ENCODE results near the gene MAGI1. TPM values are rescaled to one million over a fixed set of nuclear protein-coding genes. Genes with fewer than 3 reads are reported as not detected.

The MAGI1 gene
- total RNA-seq, 1 experiment from 2014 or later = 38.6 TPM

DNA sequence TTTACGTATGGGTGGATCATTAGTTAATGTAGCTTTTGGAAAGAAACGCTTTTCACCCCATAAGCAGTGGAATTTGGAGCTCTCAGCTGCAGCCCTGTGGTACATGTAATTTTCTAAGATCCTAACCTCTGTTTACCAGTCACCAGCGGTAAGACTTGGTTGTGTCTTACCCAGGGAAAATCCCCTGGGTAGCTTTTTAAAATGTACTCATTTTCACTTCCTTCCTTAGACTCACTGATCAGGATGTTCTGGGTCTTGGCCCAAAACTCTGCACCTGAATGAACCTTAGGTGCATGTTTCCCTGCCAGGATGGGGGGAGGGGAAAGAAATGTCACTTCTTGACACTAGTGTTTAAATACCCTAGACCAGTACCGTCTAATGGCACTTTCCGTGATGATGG is 605.2 kb downstream of the MAGI1 start (continued):
- TF ChIP-seq, protein P1, sequence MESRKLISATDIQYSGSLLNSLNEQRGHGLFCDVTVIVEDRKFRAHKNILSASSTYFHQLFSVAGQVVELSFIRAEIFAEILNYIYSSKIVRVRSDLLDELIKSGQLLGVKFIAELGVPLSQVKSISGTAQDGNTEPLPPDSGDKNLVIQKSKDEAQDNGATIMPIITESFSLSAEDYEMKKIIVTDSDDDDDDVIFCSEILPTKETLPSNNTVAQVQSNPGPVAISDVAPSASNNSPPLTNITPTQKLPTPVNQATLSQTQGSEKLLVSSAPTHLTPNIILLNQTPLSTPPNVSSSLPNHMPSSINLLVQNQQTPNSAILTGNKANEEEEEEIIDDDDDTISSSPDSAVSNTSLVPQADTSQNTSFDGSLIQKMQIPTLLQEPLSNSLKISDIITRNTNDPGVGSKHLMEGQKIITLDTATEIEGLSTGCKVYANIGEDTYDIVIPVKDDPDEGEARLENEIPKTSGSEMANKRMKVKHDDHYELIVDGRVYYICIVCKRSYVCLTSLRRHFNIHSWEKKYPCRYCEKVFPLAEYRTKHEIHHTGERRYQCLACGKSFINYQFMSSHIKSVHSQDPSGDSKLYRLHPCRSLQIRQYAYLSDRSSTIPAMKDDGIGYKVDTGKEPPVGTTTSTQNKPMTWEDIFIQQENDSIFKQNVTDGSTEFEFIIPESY (IDR thresholded peaks at IDR 0.05; ENCODE audit: extremely low read depth, insufficient replicate concordance, low read length) = no peak
- TF ChIP-seq POLR2AphosphoS5 (IDR thresholded peaks at IDR 0.05; ENCODE audit: low read depth, low read length) = no peak
- no peak for TF ChIP-seq EGR1 (IDR thresholded peaks at IDR 0.05; ENCODE audit: low read depth)
- no peak for TF ChIP-seq SP1 (IDR thresholded peaks at IDR 0.05; ENCODE audit: low read depth)

DNA sequence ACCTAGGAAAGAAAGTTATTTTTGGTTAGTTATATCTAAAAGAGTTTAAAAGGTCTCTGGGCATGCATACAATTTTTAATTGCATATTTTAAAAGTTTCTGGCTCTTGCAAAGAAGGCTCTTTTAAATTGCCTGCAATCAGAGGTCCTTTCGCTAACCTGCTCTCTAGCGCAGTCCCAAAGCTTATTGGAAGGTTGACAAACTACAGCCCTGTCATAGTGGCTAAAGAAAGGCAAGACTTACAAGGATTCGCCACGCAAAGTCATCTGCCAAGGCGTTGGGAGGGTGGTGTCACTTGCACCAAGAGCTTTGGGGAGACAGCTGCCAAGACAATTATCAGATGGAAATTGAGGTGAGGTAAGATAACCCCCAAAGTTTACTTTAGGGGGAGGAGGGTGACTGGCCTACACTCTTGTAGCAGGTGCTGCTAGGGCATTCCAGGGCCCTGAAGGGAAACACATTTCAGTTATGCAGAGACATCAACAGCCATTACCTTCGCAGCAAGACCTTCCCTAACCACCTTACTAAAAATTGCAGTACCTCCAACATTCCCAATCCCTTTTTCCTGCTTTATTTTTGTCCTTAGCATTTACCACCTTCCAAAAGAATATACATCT is 606.2 kb downstream of the MAGI1 start:
- H3K79me2 ChIP-seq (ENCODE audit: insufficient read depth, low read length) = no peaks in the 10 kb centered on the region
- no peaks in the 10 kb centered on the region for H3K4me1 ChIP-seq (ENCODE audit: control insufficient read depth in 1 of 2, insufficient read depth in 2 of 2, low read length in 2 of 2)
- no TSS peak for BruUV-seq (replicated peaks)
- H3K9me3 ChIP-seq (ENCODE audit: control insufficient read depth in 1 of 2, insufficient read depth in 1 of 2, low read depth in 1 of 2, low read length in 2 of 2) = no peaks in the 10 kb centered on the region
- H3K27ac ChIP-seq (ENCODE audit: low read depth, low read length) = no peak overlapping the region
- ATAC-seq = no peak
- H2AFZ ChIP-seq (ENCODE audit: low read depth, low read length, poor library complexity, severe bottlenecking) = no peak overlapping the region
- ChIA-PET CTCF (no interaction called here), RAD21 (ENCODE audit: low non-redundant PET in 1 of 2, low total read pairs in 2 of 2, uncharacterized antibody in 2 of 2, unreplicated experiment in 2 of 2) (no interaction called here), POLR2A (no interaction called here)
- H3K4me2 ChIP-seq (ENCODE audit: low read length) = no peak overlapping the region
- intact Hi-C loops (cut with micrococcal nuclease) = no loop called here
- H3K9me2 ChIP-seq (ENCODE audit: insufficient read depth) = no peaks in the 10 kb centered on the region
- H4K20me1 ChIP-seq (ENCODE audit: insufficient read depth) = no peaks in the 10 kb centered on the region
- peaks cover 4 to 14% of the 10 kb centered on the region in 2 experiments; a peak in 2 of 4 replicates for H3K36me3 ChIP-seq (ENCODE audit: control insufficient read depth in 1 of 2, insufficient read depth in 2 of 2, low read length in 2 of 2)
- TF ChIP-seq EZH2 (IDR thresholded peaks at IDR 0.05) (no peak), TCF7L2 (IDR thresholded peaks at IDR 0.05; ENCODE audit: borderline replicate concordance, extremely low read depth, insufficient read depth, insufficient read length) (no peak), FOSL1 (IDR thresholded peaks at IDR 0.05; ENCODE audit: low read depth) (no peak), JUND (IDR thresholded peaks at IDR 0.05) (no peak), ELF1 (IDR thresholded peaks at IDR 0.05; ENCODE audit: borderline replicate concordance, low read depth) (no peak), SRF (IDR thresholded peaks at IDR 0.05; ENCODE audit: low read depth) (no peak), EZH2phosphoT487 (IDR thresholded peaks at IDR 0.05; ENCODE audit: borderline replicate concordance) (no peak), CEBPB (IDR thresholded peaks at IDR 0.05; ENCODE audit: low read depth) (no peak), EGR1 (IDR thresholded peaks at IDR 0.05; ENCODE audit: low read depth) (no peak), RAD21 (IDR thresholded peaks at IDR 0.05; ENCODE audit: low read depth) (no peak), POLR2A (IDR thresholded peaks at IDR 0.05; ENCODE audit: borderline replicate concordance, extremely low read depth, insufficient read depth, insufficient read length) (no peak), POLR2AphosphoS5 (IDR thresholded peaks at IDR 0.05; ENCODE audit: low read depth, low read length) (no peak), YY1 (IDR thresholded peaks at IDR 0.05; ENCODE audit: extremely low read depth, insufficient replicate concordance, low read depth, low read length) (no peak)
- TF ChIP-seq, protein P2, sequence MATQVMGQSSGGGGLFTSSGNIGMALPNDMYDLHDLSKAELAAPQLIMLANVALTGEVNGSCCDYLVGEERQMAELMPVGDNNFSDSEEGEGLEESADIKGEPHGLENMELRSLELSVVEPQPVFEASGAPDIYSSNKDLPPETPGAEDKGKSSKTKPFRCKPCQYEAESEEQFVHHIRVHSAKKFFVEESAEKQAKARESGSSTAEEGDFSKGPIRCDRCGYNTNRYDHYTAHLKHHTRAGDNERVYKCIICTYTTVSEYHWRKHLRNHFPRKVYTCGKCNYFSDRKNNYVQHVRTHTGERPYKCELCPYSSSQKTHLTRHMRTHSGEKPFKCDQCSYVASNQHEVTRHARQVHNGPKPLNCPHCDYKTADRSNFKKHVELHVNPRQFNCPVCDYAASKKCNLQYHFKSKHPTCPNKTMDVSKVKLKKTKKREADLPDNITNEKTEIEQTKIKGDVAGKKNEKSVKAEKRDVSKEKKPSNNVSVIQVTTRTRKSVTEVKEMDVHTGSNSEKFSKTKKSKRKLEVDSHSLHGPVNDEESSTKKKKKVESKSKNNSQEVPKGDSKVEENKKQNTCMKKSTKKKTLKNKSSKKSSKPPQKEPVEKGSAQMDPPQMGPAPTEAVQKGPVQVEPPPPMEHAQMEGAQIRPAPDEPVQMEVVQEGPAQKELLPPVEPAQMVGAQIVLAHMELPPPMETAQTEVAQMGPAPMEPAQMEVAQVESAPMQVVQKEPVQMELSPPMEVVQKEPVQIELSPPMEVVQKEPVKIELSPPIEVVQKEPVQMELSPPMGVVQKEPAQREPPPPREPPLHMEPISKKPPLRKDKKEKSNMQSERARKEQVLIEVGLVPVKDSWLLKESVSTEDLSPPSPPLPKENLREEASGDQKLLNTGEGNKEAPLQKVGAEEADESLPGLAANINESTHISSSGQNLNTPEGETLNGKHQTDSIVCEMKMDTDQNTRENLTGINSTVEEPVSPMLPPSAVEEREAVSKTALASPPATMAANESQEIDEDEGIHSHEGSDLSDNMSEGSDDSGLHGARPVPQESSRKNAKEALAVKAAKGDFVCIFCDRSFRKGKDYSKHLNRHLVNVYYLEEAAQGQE (IDR thresholded peaks at IDR 0.05; ENCODE audit: low read depth) = no peak
- TF ChIP-seq, protein P3, sequence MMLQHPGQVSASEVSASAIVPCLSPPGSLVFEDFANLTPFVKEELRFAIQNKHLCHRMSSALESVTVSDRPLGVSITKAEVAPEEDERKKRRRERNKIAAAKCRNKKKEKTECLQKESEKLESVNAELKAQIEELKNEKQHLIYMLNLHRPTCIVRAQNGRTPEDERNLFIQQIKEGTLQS (IDR thresholded peaks at IDR 0.05) = no peak
- TF ChIP-seq, protein P4, sequence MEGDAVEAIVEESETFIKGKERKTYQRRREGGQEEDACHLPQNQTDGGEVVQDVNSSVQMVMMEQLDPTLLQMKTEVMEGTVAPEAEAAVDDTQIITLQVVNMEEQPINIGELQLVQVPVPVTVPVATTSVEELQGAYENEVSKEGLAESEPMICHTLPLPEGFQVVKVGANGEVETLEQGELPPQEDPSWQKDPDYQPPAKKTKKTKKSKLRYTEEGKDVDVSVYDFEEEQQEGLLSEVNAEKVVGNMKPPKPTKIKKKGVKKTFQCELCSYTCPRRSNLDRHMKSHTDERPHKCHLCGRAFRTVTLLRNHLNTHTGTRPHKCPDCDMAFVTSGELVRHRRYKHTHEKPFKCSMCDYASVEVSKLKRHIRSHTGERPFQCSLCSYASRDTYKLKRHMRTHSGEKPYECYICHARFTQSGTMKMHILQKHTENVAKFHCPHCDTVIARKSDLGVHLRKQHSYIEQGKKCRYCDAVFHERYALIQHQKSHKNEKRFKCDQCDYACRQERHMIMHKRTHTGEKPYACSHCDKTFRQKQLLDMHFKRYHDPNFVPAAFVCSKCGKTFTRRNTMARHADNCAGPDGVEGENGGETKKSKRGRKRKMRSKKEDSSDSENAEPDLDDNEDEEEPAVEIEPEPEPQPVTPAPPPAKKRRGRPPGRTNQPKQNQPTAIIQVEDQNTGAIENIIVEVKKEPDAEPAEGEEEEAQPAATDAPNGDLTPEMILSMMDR (IDR thresholded peaks at IDR 0.05 in 2 of 3, conservative IDR thresholded peaks at IDR 0.05 in 1 of 3; ENCODE audit: borderline replicate concordance in 1 of 3, insufficient read depth in 1 of 3, low read depth in 2 of 3, low read length in 2 of 3) = no peak
- no peak overlapping the region for H3K4me3 ChIP-seq (replicated peaks in 1 of 2; ENCODE audit: low read depth in 1 of 2, low read length in 2 of 2)
- H3K27me3 ChIP-seq (ENCODE audit: insufficient read depth, low read length) = no peaks in the 10 kb centered on the region
- H3K9ac ChIP-seq (ENCODE audit: low read length) = no peak overlapping the region
- DNase-seq (ENCODE audit: low read depth, low spot score) = no peak
